ENCODE results near the gene RETREG1. TPM values are rescaled to one million over a fixed set of nuclear protein-coding genes. Genes with fewer than 3 reads are reported as not detected.

The RETREG1 gene
- total and polyA plus RNA-seq, 2 donors: 4.7 to 13.4 TPM

DNA sequence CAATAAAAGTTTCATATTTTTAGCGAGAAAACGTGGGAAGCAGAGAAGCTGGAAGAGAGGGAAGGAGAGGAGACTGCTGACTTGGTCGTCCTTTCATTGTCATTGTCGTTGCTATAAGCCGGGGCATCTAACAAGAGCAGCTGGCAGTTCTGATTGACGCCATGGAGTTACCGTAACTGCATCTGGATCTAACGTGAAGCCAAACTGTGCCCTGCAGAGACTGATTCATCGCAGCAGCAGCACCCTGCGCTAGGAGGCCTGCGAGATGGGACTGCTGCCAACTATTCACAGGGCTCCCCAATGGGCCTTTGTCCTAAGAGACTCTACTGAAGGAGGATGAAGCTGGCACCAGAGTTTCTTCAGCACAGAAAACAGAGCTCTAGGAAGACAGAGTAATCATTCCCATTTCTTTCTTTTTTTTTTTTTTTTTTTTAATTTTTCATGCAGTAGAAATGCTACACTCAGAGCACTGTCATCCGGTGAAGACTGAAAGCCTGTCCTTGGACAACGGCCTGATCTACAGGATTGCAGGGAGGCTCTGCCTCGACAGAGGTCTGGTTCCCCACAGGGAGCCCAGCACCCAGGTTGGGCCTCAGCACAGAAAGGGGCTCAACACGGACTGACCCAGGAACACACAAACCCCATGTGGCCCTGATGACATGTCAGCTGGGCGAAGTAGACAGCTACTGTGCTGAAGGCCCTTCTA lies 47.8 kb downstream of the RETREG1 start:
- Histone ChIP-seq H3K4me1 (ENCODE audit: insufficient read depth) (no peaks in the 10 kb centered on the region), H3K36me3 (ENCODE audit: insufficient read depth) (no peaks in the 10 kb centered on the region), H3K4me3 (ENCODE audit: low read depth, low read length) (no peak overlapping the region), H3K27ac (ENCODE audit: low read depth) (no peak overlapping the region)
- 85% methylated on average over 16 of the region's 16 CpGs for WGBS
- DNase-seq (ENCODE audit: extremely low spot score): no peak

DNA sequence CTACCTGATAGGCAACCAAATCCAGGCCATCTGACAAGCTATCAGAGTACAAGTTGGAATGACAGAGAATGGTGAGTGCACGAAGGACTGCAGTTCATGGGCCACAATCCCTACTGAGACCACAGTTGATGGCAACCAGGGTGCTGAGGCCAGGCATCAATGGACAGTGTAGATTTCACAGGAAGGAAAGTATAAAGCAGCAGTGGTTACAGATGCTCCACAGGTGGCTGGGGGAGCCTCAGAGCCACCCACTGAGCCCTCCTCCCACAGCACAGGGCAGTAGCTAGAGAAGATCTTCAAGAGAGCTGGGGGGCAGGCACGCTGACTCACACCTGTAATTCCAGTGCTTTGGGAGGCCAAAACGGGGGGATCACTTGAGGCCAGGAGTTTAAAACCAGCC lies 49.4 kb downstream of the RETREG1 start:
- 84% methylated on average over 3 of the region's 3 CpGs for WGBS
- DNase-seq (ENCODE audit: extremely low spot score): no peak
- no peaks in the 10 kb centered on the region for H3K36me3 ChIP-seq (ENCODE audit: insufficient read depth)
- no peaks in the 10 kb centered on the region for H3K4me1 ChIP-seq (ENCODE audit: insufficient read depth)
- no peak overlapping the region for H3K4me3 ChIP-seq (ENCODE audit: low read depth, low read length)
- no peak overlapping the region for H3K27ac ChIP-seq (ENCODE audit: low read depth)

DNA sequence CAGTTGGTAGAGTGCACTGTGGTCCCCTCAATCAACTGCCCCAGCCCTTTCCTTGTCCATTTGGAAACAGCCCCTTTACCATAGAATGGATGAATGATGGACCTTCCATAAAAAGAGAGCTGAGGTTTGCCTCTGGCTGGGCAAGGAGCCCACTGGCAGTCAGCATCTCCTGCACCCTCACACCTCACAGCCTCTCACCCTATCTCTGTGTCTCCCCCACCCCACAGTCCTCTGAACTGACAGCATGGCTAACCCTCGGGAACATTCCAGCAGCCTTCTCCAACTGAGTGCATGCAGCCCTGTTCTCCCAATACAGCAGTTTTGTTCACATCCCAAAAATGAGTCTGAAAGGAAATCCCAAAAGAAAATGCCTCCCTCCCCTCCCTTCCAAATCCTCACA lies 51.7 kb downstream of the RETREG1 start:
- H3K4me1 ChIP-seq (ENCODE audit: insufficient read depth): no peaks in the 10 kb centered on the region
- no peaks in the 10 kb centered on the region for H3K36me3 ChIP-seq (ENCODE audit: insufficient read depth)
- DNase-seq (ENCODE audit: extremely low spot score): no peak
- no peak overlapping the region for H3K27ac ChIP-seq (ENCODE audit: low read depth)
- no peak overlapping the region for H3K4me3 ChIP-seq (ENCODE audit: low read depth, low read length)
- 75% methylated on average over 1 of the region's 1 CpG for WGBS

DNA sequence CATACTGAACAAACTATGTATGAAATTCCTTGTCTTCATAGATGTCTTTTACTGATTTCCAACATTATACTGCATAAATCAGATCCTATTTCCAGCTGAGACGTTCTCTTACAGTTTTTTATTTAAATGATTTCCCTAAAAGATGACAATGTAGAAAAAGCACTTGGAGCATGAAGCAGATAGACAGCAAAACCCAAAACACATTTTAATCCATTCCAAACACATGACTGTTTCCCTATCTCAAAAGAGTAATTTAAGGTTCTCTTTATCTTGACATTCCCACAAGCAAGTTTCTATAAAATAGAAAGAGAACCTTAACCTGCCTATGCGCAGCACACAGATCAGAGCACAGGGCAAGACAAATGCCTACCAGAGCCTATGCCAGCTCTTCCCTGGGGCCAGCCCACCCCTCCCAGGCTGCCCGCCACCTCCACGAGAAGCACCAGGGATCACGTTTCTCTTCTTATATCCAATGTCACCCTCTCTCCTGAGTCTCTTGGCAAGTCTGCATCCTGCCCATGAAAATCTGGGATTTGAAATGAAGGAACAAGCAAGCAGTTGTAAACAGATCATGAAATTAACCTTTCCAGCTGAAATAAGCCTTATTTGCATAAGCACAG lies 52.4 kb downstream of the RETREG1 start:
- Histone ChIP-seq H3K27ac (ENCODE audit: low read depth) (no peak overlapping the region), H3K4me3 (ENCODE audit: low read depth, low read length) (no peak overlapping the region), H3K36me3 (ENCODE audit: insufficient read depth) (no peaks in the 10 kb centered on the region), H3K4me1 (ENCODE audit: insufficient read depth) (no peaks in the 10 kb centered on the region)
- no peak for DNase-seq (ENCODE audit: extremely low spot score)
- WGBS: 51% methylated on average over 5 of the region's 5 CpGs

DNA sequence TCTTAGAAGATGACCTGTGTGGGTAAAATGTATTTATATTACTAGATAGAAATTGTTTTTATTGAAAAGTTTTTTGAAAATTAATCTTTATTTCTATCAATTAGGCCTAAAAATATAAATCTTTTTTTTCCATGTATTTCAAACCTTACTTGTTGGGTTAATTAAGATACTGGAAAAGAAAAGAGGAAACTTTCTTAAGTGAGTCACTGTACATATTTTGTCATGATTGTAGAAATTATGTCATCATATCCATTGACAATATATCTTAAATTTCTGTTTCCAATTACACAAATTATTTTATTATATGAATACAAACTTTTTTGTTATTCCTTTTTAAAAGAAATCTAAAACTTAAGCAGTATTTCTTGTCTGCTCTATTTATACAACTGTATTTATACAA lies 53.1 kb downstream of the RETREG1 start:
- H3K4me1 ChIP-seq (ENCODE audit: insufficient read depth): no peaks in the 10 kb centered on the region
- H3K27ac ChIP-seq (ENCODE audit: low read depth): no peak overlapping the region
- no peaks in the 10 kb centered on the region for H3K36me3 ChIP-seq (ENCODE audit: insufficient read depth)
- no peak overlapping the region for H3K4me3 ChIP-seq (ENCODE audit: low read depth, low read length)
- DNase-seq (ENCODE audit: extremely low spot score): no peak

DNA sequence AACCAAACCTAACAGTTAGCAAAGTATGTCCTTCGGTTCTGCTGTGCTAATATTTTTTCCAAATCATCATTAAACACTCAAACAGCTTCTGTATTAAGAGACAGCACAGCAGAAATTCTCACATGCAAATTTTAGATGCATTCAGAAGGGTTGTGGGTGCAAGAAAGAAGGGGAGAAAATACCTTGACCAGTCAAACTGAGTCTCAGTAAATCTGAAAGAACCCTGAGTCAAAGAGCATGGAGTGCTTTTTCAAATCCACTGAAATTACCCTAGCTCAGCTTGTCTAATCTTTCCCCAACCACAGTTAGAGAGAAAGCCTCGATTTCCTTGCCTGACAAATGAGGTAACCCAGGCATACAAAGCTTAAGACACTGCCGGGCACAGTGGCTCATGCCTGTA lies 55.1 kb downstream of the RETREG1 start:
- Histone ChIP-seq H3K4me3 (ENCODE audit: low read depth, low read length) (no peak overlapping the region), H3K36me3 (ENCODE audit: insufficient read depth) (no peaks in the 10 kb centered on the region), H3K27ac (ENCODE audit: low read depth) (no peak overlapping the region), H3K4me1 (ENCODE audit: insufficient read depth) (no peaks in the 10 kb centered on the region)
- no peak for DNase-seq (ENCODE audit: extremely low spot score)
- 76% methylated on average over 3 of the region's 3 CpGs for WGBS

DNA sequence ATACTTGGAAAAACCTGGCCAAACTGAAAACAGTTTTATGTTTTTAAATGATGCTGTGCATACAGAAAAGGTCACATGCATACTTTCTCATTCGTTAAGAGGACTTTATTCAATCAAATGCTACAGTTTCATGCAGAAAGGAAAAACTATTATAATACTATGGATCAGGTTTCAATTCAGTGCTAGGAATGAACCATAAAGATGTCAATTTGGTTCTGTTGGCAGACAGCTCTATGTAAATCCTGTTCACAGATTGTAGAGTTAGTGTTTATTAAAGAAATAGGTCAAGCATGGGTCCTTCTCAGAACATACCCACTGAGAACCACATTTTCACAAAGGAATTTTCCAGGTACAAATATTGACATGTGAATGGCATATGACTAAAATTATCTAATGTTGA lies 57.1 kb downstream of the RETREG1 start:
- no peaks in the 10 kb centered on the region for H3K4me1 ChIP-seq (ENCODE audit: insufficient read depth)
- no peak for DNase-seq (ENCODE audit: extremely low spot score)
- WGBS: 74% methylated on average over 1 of the region's 1 CpG
- no peak overlapping the region for H3K27ac ChIP-seq (ENCODE audit: low read depth)
- H3K4me3 ChIP-seq (ENCODE audit: low read depth, low read length): no peak overlapping the region
- no peaks in the 10 kb centered on the region for H3K36me3 ChIP-seq (ENCODE audit: insufficient read depth)

DNA sequence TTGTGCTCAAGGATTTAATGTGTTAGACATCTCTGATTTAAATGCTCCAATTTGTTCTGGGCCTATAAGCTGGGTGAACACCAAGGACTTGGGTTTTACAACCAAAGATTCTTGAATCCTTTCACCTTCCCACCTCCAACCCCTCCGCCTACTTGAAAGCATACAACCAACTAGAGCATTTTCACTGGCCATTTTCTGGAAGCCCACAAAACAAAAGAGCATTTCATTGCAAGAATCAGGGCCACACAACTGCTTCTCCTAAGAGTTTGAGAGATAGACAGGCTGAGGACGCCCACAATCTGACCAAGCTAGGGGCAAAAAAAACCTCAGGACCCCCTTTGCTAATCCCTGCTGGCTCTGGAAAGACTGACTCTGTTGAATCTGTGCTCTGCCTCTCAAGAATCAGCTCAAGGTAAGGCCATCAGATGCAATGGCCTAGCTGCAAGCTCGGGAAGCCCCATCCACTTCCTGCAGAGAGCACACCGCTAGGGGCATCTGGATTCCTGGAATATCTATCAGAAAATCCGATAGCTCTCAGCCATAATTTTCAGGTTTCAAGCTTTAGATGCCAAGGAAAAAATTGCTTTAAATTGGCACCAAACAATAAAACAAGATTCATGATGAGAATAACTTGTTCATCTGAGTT lies 57.7 kb downstream of the RETREG1 start:
- Histone ChIP-seq H3K36me3 (ENCODE audit: insufficient read depth) (no peaks in the 10 kb centered on the region), H3K4me3 (ENCODE audit: low read depth, low read length) (no peak overlapping the region)
- 85% methylated on average over 5 of the region's 5 CpGs for WGBS

DNA sequence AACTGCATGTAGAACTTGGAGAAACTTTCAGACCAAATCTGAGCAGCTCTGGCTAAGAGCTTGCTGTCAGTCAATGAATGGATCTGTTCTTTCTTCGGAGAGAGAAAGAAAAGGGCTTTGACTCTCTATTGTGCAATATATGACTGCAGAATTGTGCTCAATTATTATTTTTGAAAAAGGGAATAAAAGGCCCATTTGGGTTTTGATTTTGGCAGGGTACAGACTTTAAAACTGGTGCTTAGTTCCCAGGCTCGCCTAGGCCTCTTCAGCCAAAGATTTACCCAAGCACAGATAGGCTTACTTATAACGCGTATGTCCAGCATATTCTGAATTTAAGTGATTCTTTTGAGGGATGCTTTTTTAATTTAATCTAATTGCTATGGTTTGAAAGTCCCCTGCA lies 59.3 kb downstream of the RETREG1 start:
- 95% methylated on average over 4 of the region's 4 CpGs for WGBS
- no peak overlapping the region for H3K27ac ChIP-seq (ENCODE audit: low read depth)
- H3K36me3 ChIP-seq (ENCODE audit: insufficient read depth): no peaks in the 10 kb centered on the region
- H3K4me1 ChIP-seq (ENCODE audit: insufficient read depth): no peaks in the 10 kb centered on the region
- DNase-seq (ENCODE audit: extremely low spot score): no peak
- no peak overlapping the region for H3K4me3 ChIP-seq (ENCODE audit: low read depth, low read length)

More for the DNA sequence above, 57.7 kb downstream of the RETREG1 start:
- no peak for DNase-seq (ENCODE audit: extremely low spot score)
- Histone ChIP-seq H3K4me1 (ENCODE audit: insufficient read depth) (no peaks in the 10 kb centered on the region), H3K27ac (ENCODE audit: low read depth) (no peak overlapping the region)

DNA sequence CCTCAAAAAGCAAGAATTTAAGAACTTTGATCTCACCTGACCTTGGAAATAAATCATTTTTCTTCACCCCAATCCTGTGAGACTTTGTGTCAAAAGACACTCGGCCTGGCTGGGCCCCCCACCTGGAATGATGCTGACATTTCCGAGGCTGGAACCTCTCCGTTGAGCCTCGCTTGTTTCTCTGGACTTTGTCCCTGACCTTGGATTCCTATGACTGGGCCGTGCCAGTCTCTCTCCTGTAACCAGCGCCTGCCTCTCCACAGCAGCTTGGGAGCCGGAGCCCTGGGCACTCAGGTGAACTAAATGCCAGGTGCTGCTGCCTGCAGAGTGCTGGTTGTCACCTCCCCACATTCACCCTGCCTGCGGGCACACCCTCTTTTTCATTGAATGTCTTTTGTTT lies 62.7 kb downstream of the RETREG1 start:
- WGBS: 91% methylated on average over 8 of the region's 8 CpGs
- Histone ChIP-seq H3K4me1 (ENCODE audit: insufficient read depth) (no peaks in the 10 kb centered on the region), H3K4me3 (ENCODE audit: low read depth, low read length) (no peak overlapping the region), H3K27ac (ENCODE audit: low read depth) (no peak overlapping the region), H3K36me3 (ENCODE audit: insufficient read depth) (no peaks in the 10 kb centered on the region)
- DNase-seq (ENCODE audit: extremely low spot score): no peak

DNA sequence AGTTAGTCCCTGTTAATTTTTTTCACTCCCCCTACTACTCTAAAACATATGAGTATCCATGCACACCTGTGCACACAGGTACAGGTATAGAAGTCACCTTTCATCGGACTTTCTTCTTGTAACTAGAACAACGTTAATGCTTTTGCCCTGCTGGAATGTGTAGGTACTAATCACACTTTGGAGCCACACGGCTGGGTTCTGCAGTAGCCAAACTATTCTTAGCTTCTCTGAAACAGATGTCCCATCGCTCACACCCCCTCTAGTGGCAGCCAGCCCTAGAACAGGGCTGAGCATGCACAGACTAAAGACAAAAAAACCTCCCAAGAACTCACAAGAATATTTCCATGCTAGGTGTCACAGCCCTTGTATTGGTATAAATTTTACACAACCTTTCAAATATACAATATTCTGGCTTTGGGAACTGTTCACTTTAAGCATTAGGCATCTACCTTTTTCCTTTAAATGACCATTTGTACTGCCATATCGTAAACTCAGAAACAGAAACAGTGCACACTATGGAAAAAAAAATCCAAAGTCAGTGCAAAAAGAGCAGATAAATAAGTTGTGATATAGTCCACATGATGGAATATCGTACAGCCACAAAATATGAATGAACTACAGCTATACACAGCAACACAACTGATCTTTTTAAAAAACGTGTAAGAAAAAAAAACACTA lies 64.0 kb downstream of the RETREG1 start:
- 42% methylated on average over 7 of the region's 7 CpGs for WGBS
- no peak for DNase-seq (ENCODE audit: extremely low spot score)
- no peak overlapping the region for H3K27ac ChIP-seq (ENCODE audit: low read depth)

DNA sequence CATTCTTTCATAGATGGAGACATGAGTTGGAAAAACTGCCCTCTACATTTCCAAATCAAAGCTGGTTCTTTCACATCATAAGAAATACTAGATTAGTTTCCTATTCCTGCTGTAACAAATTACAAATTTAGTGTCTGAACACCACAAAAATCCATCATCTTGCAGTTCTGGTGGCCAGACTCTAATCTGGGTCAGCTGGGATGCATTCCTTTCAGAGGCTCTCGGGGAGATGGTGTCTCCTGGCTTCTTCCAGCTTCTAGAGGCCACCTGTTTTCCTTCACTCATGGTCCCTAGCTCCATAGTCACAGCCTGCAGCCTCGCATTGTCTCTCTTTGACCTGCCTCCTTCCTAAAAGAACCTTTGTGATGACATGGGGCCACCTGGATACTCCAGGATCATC lies 65.2 kb downstream of the RETREG1 start:
- Histone ChIP-seq H3K27ac (ENCODE audit: low read depth) (no peak overlapping the region), H3K4me3 (ENCODE audit: low read depth, low read length) (no peak overlapping the region), H3K4me1 (ENCODE audit: insufficient read depth) (no peaks in the 10 kb centered on the region), H3K36me3 (ENCODE audit: insufficient read depth) (no peaks in the 10 kb centered on the region)
- 79% methylated on average over 2 of the region's 2 CpGs for WGBS
- DNase-seq (ENCODE audit: extremely low spot score): no peak

More for the DNA sequence above, 64.0 kb downstream of the RETREG1 start:
- no peaks in the 10 kb centered on the region for H3K4me1 ChIP-seq (ENCODE audit: insufficient read depth)
- H3K4me3 ChIP-seq (ENCODE audit: low read depth, low read length): no peak overlapping the region
- H3K36me3 ChIP-seq (ENCODE audit: insufficient read depth): no peaks in the 10 kb centered on the region

DNA sequence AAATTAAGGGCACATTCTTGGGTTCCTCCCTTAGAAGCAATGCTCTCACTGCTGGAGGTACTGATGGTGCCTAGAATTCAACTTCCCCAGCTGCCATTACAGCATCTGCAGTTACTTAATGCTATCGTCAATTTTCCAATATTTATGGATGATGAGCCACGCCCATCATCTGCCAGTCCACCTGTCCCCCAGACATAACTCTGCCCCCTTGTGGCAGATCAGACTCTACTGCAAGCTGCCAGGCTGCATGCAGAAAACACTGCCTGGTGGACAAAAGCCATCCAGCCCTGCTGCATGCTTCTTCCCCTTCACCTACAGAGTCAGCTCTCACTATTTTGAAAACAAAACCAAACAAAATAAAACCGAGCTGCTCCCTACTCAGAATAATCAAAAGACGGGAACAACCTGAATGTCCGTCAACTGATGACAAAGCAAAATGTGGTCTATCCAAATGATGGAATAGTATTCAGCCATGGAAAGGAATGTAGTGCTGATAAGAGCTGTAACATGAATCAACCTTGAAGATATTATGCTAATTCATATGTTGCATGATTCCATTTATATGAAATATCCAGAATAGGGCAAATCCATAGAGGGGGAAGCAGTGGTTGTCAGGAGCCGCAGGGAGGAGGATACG lies 66.4 kb downstream of the RETREG1 start:
- H3K36me3 ChIP-seq (ENCODE audit: insufficient read depth): no peaks in the 10 kb centered on the region
- no peak overlapping the region for H3K27ac ChIP-seq (ENCODE audit: low read depth)
- DNase-seq (ENCODE audit: extremely low spot score): no peak
- H3K4me3 ChIP-seq (ENCODE audit: low read depth, low read length): no peak overlapping the region
- no peaks in the 10 kb centered on the region for H3K4me1 ChIP-seq (ENCODE audit: insufficient read depth)
- 74% methylated on average over 7 of the region's 7 CpGs for WGBS
